GM21723 (cell line): ENCODE measurements around the gene TSHZ1.

Experiments used
- ATAC-seq: cut with Tn5 transposase; IDR thresholded peaks from one replicate; pipeline ENCODE4 v1.9.1; 2021; ENCODE audit warnings: mild to moderate bottlenecking, moderate library complexity; ENCODE audit not compliant: unreplicated experiment

The TSHZ1 gene, protein sequence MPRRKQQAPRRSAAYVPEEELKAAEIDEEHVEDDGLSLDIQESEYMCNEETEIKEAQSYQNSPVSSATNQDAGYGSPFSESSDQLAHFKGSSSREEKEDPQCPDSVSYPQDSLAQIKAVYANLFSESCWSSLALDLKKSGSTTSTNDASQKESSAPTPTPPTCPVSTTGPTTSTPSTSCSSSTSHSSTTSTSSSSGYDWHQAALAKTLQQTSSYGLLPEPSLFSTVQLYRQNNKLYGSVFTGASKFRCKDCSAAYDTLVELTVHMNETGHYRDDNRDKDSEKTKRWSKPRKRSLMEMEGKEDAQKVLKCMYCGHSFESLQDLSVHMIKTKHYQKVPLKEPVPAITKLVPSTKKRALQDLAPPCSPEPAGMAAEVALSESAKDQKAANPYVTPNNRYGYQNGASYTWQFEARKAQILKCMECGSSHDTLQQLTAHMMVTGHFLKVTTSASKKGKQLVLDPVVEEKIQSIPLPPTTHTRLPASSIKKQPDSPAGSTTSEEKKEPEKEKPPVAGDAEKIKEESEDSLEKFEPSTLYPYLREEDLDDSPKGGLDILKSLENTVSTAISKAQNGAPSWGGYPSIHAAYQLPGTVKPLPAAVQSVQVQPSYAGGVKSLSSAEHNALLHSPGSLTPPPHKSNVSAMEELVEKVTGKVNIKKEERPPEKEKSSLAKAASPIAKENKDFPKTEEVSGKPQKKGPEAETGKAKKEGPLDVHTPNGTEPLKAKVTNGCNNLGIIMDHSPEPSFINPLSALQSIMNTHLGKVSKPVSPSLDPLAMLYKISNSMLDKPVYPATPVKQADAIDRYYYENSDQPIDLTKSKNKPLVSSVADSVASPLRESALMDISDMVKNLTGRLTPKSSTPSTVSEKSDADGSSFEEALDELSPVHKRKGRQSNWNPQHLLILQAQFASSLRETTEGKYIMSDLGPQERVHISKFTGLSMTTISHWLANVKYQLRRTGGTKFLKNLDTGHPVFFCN (N-terminal part only)

DNA sequence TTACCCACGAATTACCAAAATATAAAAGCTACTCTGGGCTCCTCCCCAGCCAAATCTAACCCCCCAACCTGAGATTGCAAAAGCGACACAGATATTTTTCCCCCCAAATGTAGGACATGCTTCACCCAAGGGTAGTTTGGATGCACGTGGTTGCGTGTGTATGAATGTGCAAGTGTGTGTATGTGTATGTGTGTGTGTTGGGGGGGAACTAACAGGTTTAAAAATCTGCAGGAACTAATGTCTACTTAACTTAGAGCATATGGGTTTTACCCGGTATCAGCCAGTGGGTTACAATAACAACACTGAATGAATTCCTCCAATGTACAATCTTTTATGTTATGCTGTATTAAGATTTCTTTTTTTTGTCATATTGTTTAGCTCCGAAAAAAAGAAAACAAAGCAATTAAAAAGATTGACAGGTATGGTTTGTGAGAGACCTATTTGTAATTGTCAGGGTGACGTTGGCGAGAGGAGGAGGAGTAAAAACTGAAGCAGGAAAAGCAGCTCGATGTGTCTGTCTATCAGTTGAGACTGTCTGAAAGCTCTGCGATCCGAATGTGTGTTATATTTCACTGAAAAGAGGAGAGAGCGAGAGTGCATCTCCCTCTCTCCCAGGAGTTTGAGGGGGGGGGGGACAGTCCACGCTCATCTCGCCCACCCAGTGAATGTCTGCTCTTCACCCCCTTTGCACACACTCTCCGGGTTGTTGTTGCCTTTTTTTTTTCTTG is at the start of gene TSHZ1:
Gene TSHZ1, plus strand, starts transcription at position 524 of the 728 bp plus-strand sequence. CDS start 1,080 bp downstream, outside the sequence.
- ATAC-seq, result peak; percentile 38

DNA sequence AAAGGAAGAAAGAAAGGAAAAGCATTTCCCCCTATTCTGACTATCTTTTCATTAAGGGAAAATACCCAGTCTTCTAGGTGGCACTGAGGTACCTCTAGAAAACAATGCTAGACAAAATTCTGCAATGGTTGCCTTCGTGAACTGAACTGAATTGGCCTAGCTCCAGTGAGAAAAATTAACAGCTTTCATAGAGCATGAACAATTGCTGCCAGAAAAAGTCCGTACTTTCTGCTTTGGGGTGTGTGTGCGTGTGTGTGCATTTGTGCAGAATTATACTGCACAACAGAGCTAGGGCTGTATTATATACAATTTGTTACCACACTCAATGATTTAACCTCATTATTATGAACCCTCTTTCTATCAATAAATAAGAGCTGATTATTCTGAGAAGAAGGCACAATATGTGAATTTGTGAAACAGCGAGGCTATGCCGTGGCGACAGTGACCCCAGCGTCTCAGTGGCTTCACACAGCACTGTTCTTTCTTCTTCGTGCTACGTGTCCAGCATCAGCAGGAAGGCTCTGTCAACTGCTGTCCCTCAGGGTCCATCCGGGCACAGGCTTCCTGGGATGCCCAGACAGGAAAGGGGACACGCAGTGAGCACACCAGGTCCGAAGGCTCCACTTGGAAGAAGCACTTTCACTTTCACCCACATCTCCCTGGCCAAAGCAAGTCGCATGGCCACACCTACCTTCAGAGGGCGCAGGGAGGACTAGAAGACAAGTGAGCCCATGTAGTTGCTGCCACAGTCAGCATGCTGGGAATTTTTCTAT is 49.2 kb upstream of the TSHZ1 start:
- ATAC-seq, result peak; percentile 68

DNA sequence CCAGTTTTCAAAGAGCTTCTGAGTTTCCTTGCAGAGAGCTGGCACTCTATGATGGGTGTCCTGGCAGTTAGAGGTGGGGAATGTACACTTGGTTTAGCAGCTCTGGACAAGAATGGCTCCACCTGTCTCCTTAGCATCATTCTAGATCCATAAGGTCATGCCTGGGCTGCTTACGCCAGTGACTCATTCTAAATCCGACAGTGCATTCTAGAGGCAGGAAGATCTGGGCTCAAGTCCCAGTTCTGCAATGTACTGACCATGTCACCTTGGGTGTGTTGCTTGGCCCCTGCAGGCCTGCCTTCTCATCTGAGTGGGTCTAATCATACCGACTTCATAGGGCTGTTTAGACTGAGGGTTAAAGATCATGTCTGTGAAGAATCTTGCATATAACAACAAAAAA is 48.1 kb upstream of the TSHZ1 start:
- no peak for ATAC-seq

DNA sequence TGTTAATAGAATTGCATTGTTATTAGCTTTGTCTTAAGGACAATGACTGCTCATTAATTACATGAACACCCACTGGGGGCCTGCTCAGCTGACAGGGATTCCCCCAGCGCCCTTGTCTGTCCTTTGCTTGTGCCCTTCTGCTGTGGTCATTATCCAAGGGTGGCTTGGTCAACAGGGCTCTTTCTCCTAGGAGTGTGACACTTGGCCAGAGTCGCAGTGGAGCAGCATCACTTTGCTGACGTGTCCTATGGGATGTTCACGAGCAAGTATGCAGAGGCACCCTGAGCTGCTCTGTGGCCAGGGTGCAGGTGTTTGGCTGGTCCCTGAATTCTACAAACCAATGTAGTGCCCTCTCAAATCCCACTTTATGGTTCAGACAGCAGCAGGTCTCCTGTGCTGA is 47.6 kb upstream of the TSHZ1 start:
- ATAC-seq, result no peak

DNA sequence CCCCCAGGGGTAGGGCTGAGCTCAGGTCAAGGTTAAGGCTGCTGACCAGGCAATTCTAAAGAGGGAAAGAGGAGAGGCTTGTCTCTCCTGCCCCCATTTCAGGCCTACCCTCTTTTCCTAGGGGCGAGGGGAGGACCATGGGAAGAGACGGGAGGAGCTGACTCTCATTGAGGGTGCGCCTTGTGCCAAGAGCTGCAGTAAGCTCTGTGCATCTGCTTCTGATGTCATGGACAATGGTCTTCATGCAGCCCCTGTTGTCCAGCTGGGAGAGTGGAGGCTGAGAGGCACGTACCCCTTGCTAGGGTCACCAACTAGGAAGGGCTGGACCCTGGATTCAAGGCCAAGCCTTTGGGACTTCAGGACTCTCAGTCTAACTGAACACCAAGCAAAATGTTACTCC is 46.9 kb upstream of the TSHZ1 start:
- no peak for ATAC-seq

DNA sequence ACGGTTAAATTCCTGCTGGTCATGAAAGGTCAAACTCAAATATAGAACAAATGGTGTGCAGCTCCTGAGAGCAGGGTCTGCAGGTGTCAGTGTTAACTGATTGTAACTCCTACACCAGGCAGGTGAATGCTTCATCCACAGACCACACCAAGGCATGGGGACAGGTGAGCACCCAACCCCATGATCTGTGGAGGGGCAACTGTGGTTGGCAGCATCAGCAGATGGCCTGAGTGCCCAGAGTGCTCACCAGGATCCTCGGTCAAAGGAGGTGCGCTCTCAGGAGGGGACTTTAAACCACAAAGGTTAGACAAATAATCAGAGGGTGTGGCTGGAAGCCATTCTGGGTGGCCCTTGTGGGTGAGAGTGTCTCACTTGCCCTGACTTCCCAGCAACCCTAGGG is 46.1 kb upstream of the TSHZ1 start:
- ATAC-seq, result no peak

DNA sequence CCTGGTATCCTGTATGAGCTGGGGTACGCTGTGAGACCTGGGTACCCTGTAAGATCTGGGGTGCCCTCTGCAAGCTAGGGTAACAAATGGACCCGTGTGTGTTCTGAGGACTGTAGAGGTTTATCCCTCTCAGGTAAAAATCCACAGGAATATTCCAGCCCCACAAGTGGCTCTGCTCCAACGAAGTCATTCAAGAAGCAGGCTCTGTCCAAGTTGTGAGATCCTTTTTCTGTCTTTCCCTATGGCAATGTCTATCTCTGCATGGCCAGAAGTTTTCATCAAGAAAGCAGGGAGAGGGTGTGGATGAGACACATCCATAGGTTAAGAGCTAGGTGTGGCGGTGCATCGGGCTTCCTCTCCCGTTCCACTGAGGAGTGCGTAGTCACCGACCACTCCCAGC is 44.7 kb upstream of the TSHZ1 start:
- ATAC-seq, result no peak

DNA sequence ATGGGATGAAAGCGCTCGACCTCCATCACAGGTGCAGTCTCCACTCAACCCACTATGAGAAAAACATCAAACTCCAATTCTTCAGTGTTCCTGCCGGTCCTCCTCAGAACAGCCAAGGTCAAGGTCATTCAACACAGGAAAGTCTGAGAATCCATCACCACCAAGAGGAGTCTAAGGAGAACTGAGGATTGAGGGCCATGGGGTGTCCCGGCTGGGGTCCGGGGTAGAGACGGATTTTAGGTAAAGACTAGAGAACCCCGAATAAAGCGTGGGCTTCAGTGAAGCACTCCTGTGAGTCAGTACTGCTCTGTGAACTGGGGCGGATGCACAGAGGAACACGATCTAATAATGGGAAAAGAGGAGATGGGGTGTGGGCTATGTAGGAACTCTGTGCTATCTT is 43.5 kb upstream of the TSHZ1 start:
- no peak for ATAC-seq

DNA sequence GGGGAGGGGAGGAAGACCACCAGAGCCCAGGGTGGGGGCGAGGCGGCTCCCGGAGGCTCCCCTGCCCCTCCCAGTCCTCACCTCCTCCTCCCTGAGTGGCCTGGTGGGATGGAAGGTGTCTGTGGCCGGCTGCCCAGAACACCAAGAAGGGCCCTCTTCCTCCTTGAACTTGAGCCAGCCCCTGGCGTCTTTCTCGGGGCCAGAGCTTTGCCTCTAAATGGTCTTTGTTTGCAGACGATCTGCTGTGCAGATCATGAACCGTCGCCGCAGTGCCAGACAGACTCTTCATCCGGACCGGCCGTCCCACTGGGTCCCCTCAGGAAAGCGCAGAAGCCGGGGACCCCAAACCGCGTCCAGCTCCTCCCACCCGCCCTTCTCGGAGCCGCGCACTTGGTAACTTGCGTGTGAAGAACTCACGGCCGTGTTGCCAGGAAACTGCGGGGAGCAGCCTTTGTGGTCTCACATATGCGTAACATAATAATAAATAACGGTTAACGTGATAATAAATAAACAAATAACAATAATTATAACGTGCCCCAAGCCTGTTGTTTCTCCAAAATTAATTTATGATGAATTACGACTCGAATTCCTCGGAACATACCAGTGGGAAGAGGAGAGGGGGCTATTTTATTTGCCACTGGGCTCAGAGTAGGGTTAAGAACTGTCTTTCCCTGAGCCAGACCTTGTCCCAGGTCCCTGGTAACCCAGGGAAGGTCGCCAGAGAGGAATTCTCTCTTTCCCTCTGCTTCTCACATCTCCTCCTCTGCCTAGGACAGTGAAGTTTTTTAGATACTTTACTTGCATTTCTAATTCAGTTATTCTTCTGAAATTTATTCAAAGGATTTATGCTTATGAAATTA is 42.6 kb upstream of the TSHZ1 start:
- no peak for ATAC-seq

DNA sequence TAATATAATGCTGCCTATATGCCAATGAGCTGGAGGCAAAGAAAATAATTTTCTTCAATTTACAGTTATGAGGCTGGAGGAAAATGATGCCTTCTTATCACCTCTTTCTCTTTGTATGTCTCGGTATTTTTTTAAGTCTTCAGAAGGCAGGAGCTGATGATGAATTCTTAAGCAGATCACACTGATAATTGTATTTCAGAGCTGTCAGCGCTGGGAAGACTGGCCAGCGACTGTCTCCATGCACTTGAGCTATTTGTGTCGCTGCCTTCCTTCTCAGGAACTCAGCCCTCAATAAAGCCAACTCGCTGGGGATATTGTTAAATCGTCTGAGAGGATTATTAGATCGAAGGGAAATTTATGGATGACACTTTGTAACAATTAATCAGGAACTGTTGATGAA is 42.0 kb upstream of the TSHZ1 start:
- no peak for ATAC-seq

DNA sequence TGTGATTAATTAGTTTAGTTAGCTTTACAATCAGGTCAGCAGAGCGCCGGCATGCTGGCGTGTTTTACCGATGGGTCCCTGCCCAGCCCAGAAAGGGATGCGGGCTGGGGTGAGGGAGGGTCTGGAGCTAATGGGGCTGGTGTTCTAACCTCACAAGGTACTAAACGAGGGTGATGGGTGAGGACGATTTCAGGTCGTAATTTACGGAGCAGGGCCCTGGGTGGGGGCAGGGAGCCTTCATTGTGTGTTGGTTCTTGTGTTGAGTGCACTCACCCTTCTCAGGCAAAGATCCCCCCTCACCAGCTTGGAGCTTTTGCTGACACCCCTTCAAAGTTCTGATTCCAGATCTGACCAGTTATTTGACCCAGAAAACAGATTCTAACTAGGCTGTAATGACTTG is 41.2 kb upstream of the TSHZ1 start:
- ATAC-seq, result no peak

DNA sequence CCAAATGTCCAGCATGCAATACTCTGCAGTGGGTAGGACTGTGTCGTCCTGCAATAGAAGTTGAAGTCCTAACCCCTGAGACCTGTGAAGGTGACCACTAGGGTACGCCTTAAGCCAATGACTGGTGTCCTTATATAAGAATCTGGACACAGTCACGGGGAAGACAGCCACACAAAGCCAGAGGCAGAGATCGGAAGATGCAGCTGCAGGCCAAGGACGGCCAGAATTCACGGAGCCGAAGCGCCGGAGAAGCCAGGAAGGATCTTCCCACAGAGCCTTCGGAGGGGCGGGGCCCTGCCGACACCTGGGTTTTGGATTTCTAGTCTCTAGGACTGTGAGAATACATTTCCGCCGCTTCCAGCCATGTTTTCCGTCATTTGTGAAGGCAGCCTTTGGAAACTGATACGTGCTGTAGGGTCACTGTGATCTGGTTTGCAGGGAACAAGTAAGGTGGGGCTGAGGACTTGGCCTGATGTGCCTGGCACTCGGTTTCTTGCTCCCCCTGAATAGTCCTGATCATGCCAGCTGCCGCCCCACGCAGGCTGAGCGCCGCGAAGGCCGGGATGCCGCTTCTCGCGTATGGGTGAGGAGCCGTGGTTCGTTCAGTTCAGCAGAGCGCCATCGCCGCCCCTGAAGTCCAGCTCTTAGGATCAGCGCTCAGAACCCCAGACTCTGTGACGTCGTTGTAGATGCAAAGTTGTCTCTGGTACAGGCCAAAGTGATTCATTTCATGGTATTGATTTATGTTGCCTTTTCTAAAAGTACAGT is 40.4 kb upstream of the TSHZ1 start:
- ATAC-seq, result no peak

DNA sequence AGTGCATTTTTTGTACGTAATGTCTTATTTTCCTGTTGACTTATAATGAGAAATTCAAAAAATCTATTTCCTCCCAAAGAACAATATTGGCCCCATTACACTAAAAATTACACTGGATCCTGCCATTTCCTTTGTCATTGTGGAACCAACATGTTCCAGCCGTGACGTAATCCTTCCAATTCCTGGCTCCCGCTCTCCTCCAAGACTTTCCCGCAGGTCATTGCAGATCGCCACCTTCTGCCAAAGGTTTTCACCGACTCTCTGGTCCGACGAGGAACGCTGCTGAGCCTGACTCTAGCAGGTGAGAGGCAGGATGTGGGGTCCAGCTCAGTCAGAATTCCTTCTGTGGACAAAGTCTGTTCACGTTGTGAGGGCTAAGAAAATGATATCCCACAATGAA is 39.7 kb upstream of the TSHZ1 start:
- no peak for ATAC-seq

DNA sequence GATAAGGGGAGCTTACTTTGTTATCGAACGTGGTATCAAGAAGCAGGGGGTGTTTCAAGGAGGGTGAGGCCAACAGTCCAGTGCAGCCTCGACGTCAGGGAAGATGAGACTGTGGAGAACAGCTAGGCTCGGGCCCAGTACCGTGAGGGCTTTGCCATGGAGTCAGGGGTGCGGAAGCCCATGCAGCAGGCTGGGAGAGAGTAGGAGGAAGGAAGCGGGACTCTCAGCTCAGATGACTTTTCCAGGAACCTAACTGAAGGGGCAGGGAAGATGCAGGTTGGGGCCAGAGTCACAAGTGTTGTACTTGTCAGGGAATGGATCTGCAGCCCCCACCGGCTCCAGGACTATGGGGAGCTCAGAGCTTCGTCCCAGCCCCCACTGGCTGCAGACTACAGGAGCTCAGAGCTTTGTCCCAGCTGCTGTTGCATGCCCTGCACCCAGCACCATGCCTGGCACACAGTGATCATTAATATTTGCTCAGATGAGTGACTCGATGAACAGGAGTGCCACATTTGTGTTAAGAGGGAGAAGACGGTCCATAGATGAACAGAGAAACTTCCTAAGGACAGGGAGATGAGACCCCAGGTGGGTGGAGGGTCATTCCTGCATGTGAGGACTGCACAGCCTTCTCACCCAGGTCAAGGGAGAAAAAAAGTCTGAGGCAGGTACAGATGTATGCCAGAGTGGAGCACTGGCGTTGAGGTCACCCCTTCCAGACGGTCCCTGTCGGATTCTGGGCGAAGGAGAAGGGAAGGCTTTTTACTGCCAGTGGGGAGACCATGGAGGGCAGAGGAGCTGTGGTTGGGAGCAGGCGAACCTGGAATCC is 38.1 kb upstream of the TSHZ1 start:
- peak; percentile 23 for ATAC-seq

DNA sequence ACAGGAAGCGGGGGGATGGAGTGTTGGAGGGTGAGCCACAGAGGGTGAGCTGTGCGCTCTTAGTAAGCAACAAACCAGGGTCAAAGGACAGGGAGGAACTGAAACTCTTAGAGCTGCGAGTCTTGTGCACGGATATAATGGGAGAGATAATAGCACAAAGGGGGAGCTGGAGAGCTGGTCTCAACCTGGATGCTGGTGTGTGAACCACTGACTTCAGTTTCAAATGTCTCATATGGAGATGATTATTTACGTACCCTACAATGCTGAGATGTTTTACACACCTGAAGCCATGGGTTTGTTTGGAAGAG is 37.5 kb upstream of the TSHZ1 start:
- ATAC-seq, result peak; percentile 99

DNA sequence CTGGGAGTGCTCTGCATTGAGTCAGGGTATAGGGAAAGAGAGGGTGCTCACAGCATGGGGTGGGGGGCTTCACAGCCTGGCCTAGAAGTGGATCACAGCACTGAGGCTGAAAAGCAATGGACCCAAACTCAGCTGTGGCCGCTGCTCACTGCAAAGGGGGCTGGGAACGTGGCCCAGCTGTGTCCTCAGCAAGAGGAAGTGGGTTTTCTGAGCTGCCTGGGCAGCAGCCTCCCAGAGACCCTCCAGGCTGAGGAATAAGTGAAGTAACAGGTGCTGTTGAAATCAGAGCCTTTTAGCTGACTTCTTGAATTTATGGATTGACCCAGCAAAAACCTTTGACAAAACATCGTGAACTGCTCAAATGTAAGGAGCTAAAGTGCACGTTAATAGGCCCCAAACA is 36.9 kb upstream of the TSHZ1 start:
- ATAC-seq, result no peak

DNA sequence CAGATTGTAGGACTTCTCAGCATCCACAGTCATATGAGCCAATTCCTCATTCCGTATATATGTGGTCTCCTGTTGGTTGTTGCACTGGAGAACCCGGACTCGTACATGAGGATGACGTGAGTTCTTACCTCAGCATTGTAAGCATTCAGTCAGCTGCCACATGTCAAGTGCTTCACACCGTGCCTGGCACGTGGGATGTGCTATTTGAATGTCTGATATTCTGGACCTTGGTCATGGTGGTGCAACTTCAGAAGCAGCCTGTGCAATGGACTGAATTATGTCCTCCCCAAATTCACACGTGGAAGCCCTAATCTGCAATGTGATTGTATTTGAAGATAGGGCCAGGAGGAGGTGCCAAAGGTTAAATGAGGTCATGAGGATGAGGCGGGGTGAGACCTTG is 33.7 kb upstream of the TSHZ1 start:
- ATAC-seq, result no peak

DNA sequence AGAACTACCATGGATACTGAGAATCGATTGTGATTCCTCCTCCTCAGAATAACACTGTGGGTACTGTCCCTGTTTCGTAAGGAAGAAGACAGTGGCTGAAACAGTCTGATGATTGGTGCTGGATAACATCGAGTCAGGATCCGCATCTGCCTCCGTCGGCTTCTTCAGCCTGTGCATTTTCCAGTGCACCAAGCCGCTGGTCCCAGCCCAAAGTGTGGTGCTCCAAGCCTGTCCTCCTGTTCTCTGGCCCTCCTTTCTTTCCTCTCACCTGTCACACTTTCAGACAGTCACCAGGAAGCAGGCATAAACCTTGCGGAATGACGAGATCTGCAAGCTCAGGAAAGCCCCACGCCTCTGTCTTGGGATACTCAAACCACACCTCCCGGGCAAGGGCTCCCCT is 32.2 kb upstream of the TSHZ1 start:
- no peak for ATAC-seq
